B cell (primary cell): Measurements from ENCODE around the gene SLC25A43. TPM values are rescaled to one million over a fixed set of nuclear protein-coding genes. Genes with fewer than 3 reads are reported as not detected.
A peak's percentile ranks its signal among the peaks of the same experiment; 100 is the strongest.

Experiments
- polyA plus RNA-seq: library from polyadenylated mRNA; depleted of rRNA; stranded (reverse); fragments of >200 nt; gene quantifications from 2 replicates; pipeline ENCODE4 v1.2.3, GENCODE V29; 2012
- small RNA-seq: library from RNA; depleted of rRNA; stranded (forward); fragments of <200 nt; gene quantifications from one replicate; pipeline ENCODE3, GENCODE V24; 2012; ENCODE audit warnings: low replicate concordance, low read depth; ENCODE audit not compliant: insufficient read length
- total RNA-seq, 2 donors: library from RNA; stranded (reverse); fragments of 120-200 nt in 1 of 2; gene quantifications; 1 replicate in 1 of 2; 2 replicates in 1 of 2; pipeline versions ENCODE4 v1.2.3 to v1.2.4, GENCODE V29; 2013 to 2022

Gene SLC25A43
- total and polyA plus RNA-seq, 2 donors (not counting 1 experiment from before 2014, with no cell fraction given): 9.1 to 11.2 TPM

Small RNAs within 50 kb of the gene (small RNA-seq; reads per million reads assigned to genes)
- gene RNU1-67P: 10.4 reads per million, percentile 84 among the genes with 10 or more reads in this experiment
- gene RNY3P16: not detected

Other genes with a start within 250 kb of the SLC25A43 start
- gene PGRMC1, start 163.1 kb upstream of the SLC25A43 start, total RNA-seq: 9.0 and 9.1 TPM in 2 replicates
- gene PGRMC1, start 163.1 kb upstream of the SLC25A43 start, polyA plus RNA-seq: 5.4 and 5.6 TPM in 2 replicates
- gene SLC25A5, start 69.1 kb downstream of the SLC25A43 start, total RNA-seq: 142 and 145 TPM in 2 replicates
- gene SLC25A5, start 69.1 kb downstream of the SLC25A43 start, polyA plus RNA-seq: 443 and 463 TPM in 2 replicates
- 24.9 and 27.6 TPM in 2 replicates for gene STEEP1, start 166.1 kb downstream of the SLC25A43 start, total RNA-seq
- gene STEEP1, start 166.1 kb downstream of the SLC25A43 start, polyA plus RNA-seq: 12.0 and 25.4 TPM in 2 replicates
- 67.1 and 70.9 TPM in 2 replicates for gene UBE2A, start 175.2 kb downstream of the SLC25A43 start, total RNA-seq
- 50.3 and 77.4 TPM in 2 replicates for gene UBE2A, start 175.2 kb downstream of the SLC25A43 start, polyA plus RNA-seq
- gene NKRF, start 207.1 kb downstream of the SLC25A43 start, total RNA-seq: 16.1 and 16.2 TPM in 2 replicates
- 7.9 and 9.9 TPM in 2 replicates for gene NKRF, start 207.1 kb downstream of the SLC25A43 start, polyA plus RNA-seq